Measurements from ENCODE around the gene CAVIN2.

CAVIN2 gene

GRCh38 chr2:191892391-191892790 is 45.5 kb upstream of the CAVIN2 start:
- no peak overlapping the region for H3K4me3 ChIP-seq (ENCODE audit: low read depth, low read length)
- H3K23ac ChIP-seq (ENCODE audit: low read length) = no peak overlapping the region
- DNase-seq = peak; percentile 40 to 85
- H3K36me3 ChIP-seq (ENCODE audit: control insufficient read depth in 1 of 2, insufficient read depth in 2 of 2, low read length in 2 of 2) = no peaks in the 10 kb centered on the region
- H3K4me1 ChIP-seq (ENCODE audit: control insufficient read depth in 1 of 2, insufficient read depth in 2 of 2, low read length in 2 of 2) = no peaks in the 10 kb centered on the region
- no peak overlapping the region for H2BK12ac ChIP-seq (ENCODE audit: low read length)
- H3K27ac ChIP-seq (ENCODE audit: low read depth, low read length) = no peak overlapping the region
- H2BK5ac ChIP-seq (ENCODE audit: low read depth, low read length, poor library complexity) = no peak overlapping the region
- no peak overlapping the region for H2AK5ac ChIP-seq (ENCODE audit: low read length)
- WGBS (ENCODE audit: extremely low coverage, insufficient coverage, insufficient read length) = no CpG with 5 or more reads among the region's 3 CpGs
- H4K91ac ChIP-seq (ENCODE audit: low read depth, low read length) = no peak overlapping the region
- H3K79me2 ChIP-seq (ENCODE audit: control insufficient read depth, insufficient read depth, low read length, poor library complexity) = no peaks in the 10 kb centered on the region
- no peaks in the 10 kb centered on the region for H3K79me1 ChIP-seq (ENCODE audit: low read length)
- no peak overlapping the region for H4K12ac ChIP-seq (ENCODE audit: low read depth, low read length)
- H2AFZ ChIP-seq (ENCODE audit: insufficient read depth, low read length, poor library complexity) = no peak overlapping the region
- no peak overlapping the region for H2BK120ac ChIP-seq (ENCODE audit: insufficient read depth, low read length, poor library complexity)
- no peaks in the 10 kb centered on the region for H3K9me3 ChIP-seq (ENCODE audit: insufficient read depth, low read depth, low read length)
- no peak overlapping the region for H3K4me2 ChIP-seq (ENCODE audit: low read length)
- no peak overlapping the region for H3K14ac ChIP-seq (ENCODE audit: low read length)
- no peak overlapping the region for H3K18ac ChIP-seq (ENCODE audit: low read length)
- no peak overlapping the region for H4K8ac ChIP-seq (ENCODE audit: low read depth, low read length)
- H3K9ac ChIP-seq (ENCODE audit: low read length) = no peak overlapping the region
- H3K4ac ChIP-seq (ENCODE audit: low read depth, low read length) = no peak overlapping the region
- H3K27me3 ChIP-seq (ENCODE audit: insufficient read depth, low read length) = no peaks in the 10 kb centered on the region

- no peaks in the 10 kb centered on the region for H3K27me3 ChIP-seq (ENCODE audit: insufficient read depth, low read length)
- no peaks in the 10 kb centered on the region for H3K4me1 ChIP-seq (ENCODE audit: control insufficient read depth in 1 of 2, insufficient read depth in 2 of 2, low read length in 2 of 2)
- no peak overlapping the region for H4K12ac ChIP-seq (ENCODE audit: low read depth, low read length)
- no peaks in the 10 kb centered on the region for H3K36me3 ChIP-seq (ENCODE audit: control insufficient read depth in 1 of 2, insufficient read depth in 2 of 2, low read length in 2 of 2)
- H2BK120ac ChIP-seq (ENCODE audit: insufficient read depth, low read length, poor library complexity) = no peak overlapping the region
- no peak overlapping the region for H4K8ac ChIP-seq (ENCODE audit: low read depth, low read length)
- no peak for DNase-seq
- no peak overlapping the region for H3K27ac ChIP-seq (ENCODE audit: low read depth, low read length)
- no peak overlapping the region for H2BK12ac ChIP-seq (ENCODE audit: low read length)
- H3K9me3 ChIP-seq (ENCODE audit: insufficient read depth, low read depth, low read length) = no peaks in the 10 kb centered on the region
- no peak overlapping the region for H3K4ac ChIP-seq (ENCODE audit: low read depth, low read length)
- no peak overlapping the region for H3K23ac ChIP-seq (ENCODE audit: low read length)
- no peaks in the 10 kb centered on the region for H3K79me2 ChIP-seq (ENCODE audit: control insufficient read depth, insufficient read depth, low read length, poor library complexity)
- no peak overlapping the region for H3K9ac ChIP-seq (ENCODE audit: low read length)
- no peak overlapping the region for H2AFZ ChIP-seq (ENCODE audit: insufficient read depth, low read length, poor library complexity)
- no peaks in the 10 kb centered on the region for H3K79me1 ChIP-seq (ENCODE audit: low read length)
- no peak overlapping the region for H2AK5ac ChIP-seq (ENCODE audit: low read length)
- H4K91ac ChIP-seq (ENCODE audit: low read depth, low read length) = no peak overlapping the region
- H3K4me3 ChIP-seq (ENCODE audit: low read depth, low read length) = no peak overlapping the region
- H3K18ac ChIP-seq (ENCODE audit: low read length) = no peak overlapping the region
- no peak overlapping the region for H2BK5ac ChIP-seq (ENCODE audit: low read depth, low read length, poor library complexity)
- H3K14ac ChIP-seq (ENCODE audit: low read length) = no peak overlapping the region
- H3K4me2 ChIP-seq (ENCODE audit: low read length) = no peak overlapping the region
- WGBS (ENCODE audit: extremely low coverage, insufficient coverage, insufficient read length) = no CpG with 5 or more reads among the region's 5 CpGs
Measured at GRCh38 chr2:191891656-191892055, 44.8 kb upstream of the CAVIN2 start.

GRCh38 chr2:191889931-191890330 is 43.0 kb upstream of the CAVIN2 start:
- Histone ChIP-seq H3K9ac (ENCODE audit: low read length) (no peak overlapping the region), H2BK5ac (ENCODE audit: low read depth, low read length, poor library complexity) (no peak overlapping the region), H3K4me1 (ENCODE audit: control insufficient read depth in 1 of 2, insufficient read depth in 2 of 2, low read length in 2 of 2) (no peaks in the 10 kb centered on the region), H3K79me1 (ENCODE audit: low read length) (no peaks in the 10 kb centered on the region), H3K23ac (ENCODE audit: low read length) (no peak overlapping the region), H3K4me2 (ENCODE audit: low read length) (no peak overlapping the region), H2AFZ (ENCODE audit: insufficient read depth, low read length, poor library complexity) (no peak overlapping the region), H3K18ac (ENCODE audit: low read length) (no peak overlapping the region), H4K91ac (ENCODE audit: low read depth, low read length) (no peak overlapping the region), H2BK12ac (ENCODE audit: low read length) (no peak overlapping the region), H3K79me2 (ENCODE audit: control insufficient read depth, insufficient read depth, low read length, poor library complexity) (no peaks in the 10 kb centered on the region), H3K27ac (ENCODE audit: low read depth, low read length) (no peak overlapping the region), H3K27me3 (ENCODE audit: insufficient read depth, low read length) (no peaks in the 10 kb centered on the region), H3K36me3 (ENCODE audit: control insufficient read depth in 1 of 2, insufficient read depth in 2 of 2, low read length in 2 of 2) (no peaks in the 10 kb centered on the region), H2AK5ac (ENCODE audit: low read length) (no peak overlapping the region), H3K9me3 (ENCODE audit: insufficient read depth, low read depth, low read length) (no peaks in the 10 kb centered on the region), H3K4me3 (ENCODE audit: low read depth, low read length) (no peak overlapping the region), H3K4ac (ENCODE audit: low read depth, low read length) (no peak overlapping the region), H4K12ac (ENCODE audit: low read depth, low read length) (no peak overlapping the region), H3K14ac (ENCODE audit: low read length) (no peak overlapping the region), H2BK120ac (ENCODE audit: insufficient read depth, low read length, poor library complexity) (no peak overlapping the region), H4K8ac (ENCODE audit: low read depth, low read length) (no peak overlapping the region)
- no peak for DNase-seq
- no CpG with 5 or more reads among the region's 2 CpGs for WGBS (ENCODE audit: extremely low coverage, insufficient coverage, insufficient read length)

- Histone ChIP-seq H3K36me3 (ENCODE audit: control insufficient read depth in 1 of 2, insufficient read depth in 2 of 2, low read length in 2 of 2) (no peaks in the 10 kb centered on the region), H4K8ac (ENCODE audit: low read depth, low read length) (no peak overlapping the region), H3K27ac (ENCODE audit: low read depth, low read length) (no peak overlapping the region), H4K91ac (ENCODE audit: low read depth, low read length) (no peak overlapping the region), H3K4me3 (ENCODE audit: low read depth, low read length) (no peak overlapping the region), H3K14ac (ENCODE audit: low read length) (no peak overlapping the region), H3K27me3 (ENCODE audit: insufficient read depth, low read length) (no peaks in the 10 kb centered on the region), H2AFZ (ENCODE audit: insufficient read depth, low read length, poor library complexity) (no peak overlapping the region), H3K4ac (ENCODE audit: low read depth, low read length) (no peak overlapping the region), H3K23ac (ENCODE audit: low read length) (no peak overlapping the region), H2BK120ac (ENCODE audit: insufficient read depth, low read length, poor library complexity) (no peak overlapping the region), H2BK12ac (ENCODE audit: low read length) (no peak overlapping the region), H3K9ac (ENCODE audit: low read length) (no peak overlapping the region), H3K4me1 (ENCODE audit: control insufficient read depth in 1 of 2, insufficient read depth in 2 of 2, low read length in 2 of 2) (no peaks in the 10 kb centered on the region), H3K4me2 (ENCODE audit: low read length) (no peak overlapping the region), H3K9me3 (ENCODE audit: insufficient read depth, low read depth, low read length) (no peaks in the 10 kb centered on the region), H4K12ac (ENCODE audit: low read depth, low read length) (no peak overlapping the region), H3K79me1 (ENCODE audit: low read length) (no peaks in the 10 kb centered on the region), H3K79me2 (ENCODE audit: control insufficient read depth, insufficient read depth, low read length, poor library complexity) (no peaks in the 10 kb centered on the region), H2BK5ac (ENCODE audit: low read depth, low read length, poor library complexity) (no peak overlapping the region), H3K18ac (ENCODE audit: low read length) (no peak overlapping the region), H2AK5ac (ENCODE audit: low read length) (no peak overlapping the region)
- no peak for DNase-seq
- no CpG with 5 or more reads among the region's 3 CpGs for WGBS (ENCODE audit: extremely low coverage, insufficient coverage, insufficient read length)
Measured at GRCh38 chr2:191888400-191889166, 41.7 kb upstream of the CAVIN2 start.

All from trophoblast cell (in vitro differentiated cells and primary cell).